ENCODE data around the gene ACSS2. TPM values are rescaled to one million over a fixed set of nuclear protein-coding genes. Genes with fewer than 3 reads are reported as not detected.

Gene ACSS2
- total and polyA plus RNA-seq, 10 of the 15 experiments (the other 5 are each of a cell fraction or from before 2014, with no cell fraction given) = 2.8 to 37.2 (median 24.2) TPM

Other genes starting within 250 kb of the ACSS2 start
- gene PIGU, start 199.5 kb upstream of the ACSS2 start, total RNA-seq (2014; rRNA removed) = 19.8 and 21.0 TPM in 2 replicates
- gene PIGU, start 199.5 kb upstream of the ACSS2 start, total RNA-seq (2014; rRNA removed; fragmentation: Illumina TruSeq; extraction: Trizol) = 24.6 and 26.2 TPM in 2 replicates
- 19.7 and 22.0 TPM in 2 replicates for gene PIGU, start 199.5 kb upstream of the ACSS2 start, total RNA-seq (2021)
- gene PIGU, start 199.5 kb upstream of the ACSS2 start, polyA plus RNA-seq (2011; rRNA removed) = 88.2 and 103 TPM in 2 replicates
- 44.4 and 78.5 TPM in 2 replicates for gene PIGU, start 199.5 kb upstream of the ACSS2 start, polyA plus RNA-seq (2014; fragmentation: Illumina TruSeq; extraction: Trizol)
- gene PIGU, start 199.5 kb upstream of the ACSS2 start, polyA plus RNA-seq (2014; fragmentation: Nextera tagmentation; extraction: Ambion mirVana) = 1 to 10 TPM; 4.1 to 6.3 TPM
- 19.4 and 25.4 TPM in 2 replicates for gene PIGU, start 199.5 kb upstream of the ACSS2 start, polyA plus RNA-seq (2014; rRNA removed)
- 10 to 100 TPM; 31.1 to 34.3 TPM for gene PIGU, start 199.5 kb upstream of the ACSS2 start, polyA plus RNA-seq (2016; fragmentation: Nextera tagmentation; extraction: Ambion mirVana)
- gene TP53INP2, start 172.3 kb upstream of the ACSS2 start, total RNA-seq (2014; rRNA removed) = 3.4 and 3.7 TPM in 2 replicates
- gene TP53INP2, start 172.3 kb upstream of the ACSS2 start, total RNA-seq (2014; rRNA removed; fragmentation: Illumina TruSeq; extraction: Trizol) = 3.1 and 3.2 TPM in 2 replicates
- gene TP53INP2, start 172.3 kb upstream of the ACSS2 start, total RNA-seq (2021) = 13.0 and 13.5 TPM in 2 replicates
- gene TP53INP2, start 172.3 kb upstream of the ACSS2 start, polyA plus RNA-seq (2011; rRNA removed) = 4.1 and 5.8 TPM in 2 replicates
- 16.0 and 18.5 TPM in 2 replicates for gene TP53INP2, start 172.3 kb upstream of the ACSS2 start, polyA plus RNA-seq (2014; fragmentation: Illumina TruSeq; extraction: Trizol)
- 1 to 10 TPM; 2.8 to 3.7 TPM for gene TP53INP2, start 172.3 kb upstream of the ACSS2 start, polyA plus RNA-seq (2014; fragmentation: Nextera tagmentation; extraction: Ambion mirVana)
- gene TP53INP2, start 172.3 kb upstream of the ACSS2 start, polyA plus RNA-seq (2014; rRNA removed) = 8.5 and 10.1 TPM in 2 replicates
- 1 to 10 TPM; 2.8 to 4.2 TPM for gene TP53INP2, start 172.3 kb upstream of the ACSS2 start, polyA plus RNA-seq (2016; fragmentation: Nextera tagmentation; extraction: Ambion mirVana)
- 6.1 TPM in 2 replicates for gene NCOA6, start 51.0 kb upstream of the ACSS2 start, total RNA-seq (2014; rRNA removed)
- 5.9 and 6.6 TPM in 2 replicates for gene NCOA6, start 51.0 kb upstream of the ACSS2 start, total RNA-seq (2014; rRNA removed; fragmentation: Illumina TruSeq; extraction: Trizol)
- gene NCOA6, start 51.0 kb upstream of the ACSS2 start, total RNA-seq (2021) = 18.6 and 18.7 TPM in 2 replicates
- 9.0 and 11.4 TPM in 2 replicates for gene NCOA6, start 51.0 kb upstream of the ACSS2 start, polyA plus RNA-seq (2011; rRNA removed)
- 20.6 and 24.8 TPM in 2 replicates for gene NCOA6, start 51.0 kb upstream of the ACSS2 start, polyA plus RNA-seq (2014; fragmentation: Illumina TruSeq; extraction: Trizol)
- 10 to 100 TPM in 1 of 2 experiments, 1 to 10 TPM in 1; 8.1 to 14.3 TPM for gene NCOA6, start 51.0 kb upstream of the ACSS2 start, polyA plus RNA-seq (2014; fragmentation: Nextera tagmentation; extraction: Ambion mirVana)
- 11.6 and 14.3 TPM in 2 replicates for gene NCOA6, start 51.0 kb upstream of the ACSS2 start, polyA plus RNA-seq (2014; rRNA removed)
- 10 to 100 TPM; 13.6 to 14.1 TPM for gene NCOA6, start 51.0 kb upstream of the ACSS2 start, polyA plus RNA-seq (2016; fragmentation: Nextera tagmentation; extraction: Ambion mirVana)
- gene GGT7, start 3.8 kb upstream of the ACSS2 start, total RNA-seq (2014; rRNA removed) = 4.5 and 6.7 TPM in 2 replicates
- 2.2 and 2.5 TPM in 2 replicates for gene GGT7, start 3.8 kb upstream of the ACSS2 start, total RNA-seq (2014; rRNA removed; fragmentation: Illumina TruSeq; extraction: Trizol)
- gene GGT7, start 3.8 kb upstream of the ACSS2 start, total RNA-seq (2021) = 12.0 and 14.1 TPM in 2 replicates
- gene GGT7, start 3.8 kb upstream of the ACSS2 start, polyA plus RNA-seq (2011; rRNA removed) = 0.10 and 0.53 TPM in 2 replicates
- gene GGT7, start 3.8 kb upstream of the ACSS2 start, polyA plus RNA-seq (2014; fragmentation: Illumina TruSeq; extraction: Trizol) = 1.9 and 5.6 TPM in 2 replicates
- under 1 TPM; 0.02 to 0.18 TPM for gene GGT7, start 3.8 kb upstream of the ACSS2 start, polyA plus RNA-seq (2014; fragmentation: Nextera tagmentation; extraction: Ambion mirVana)
- 14.7 and 16.7 TPM in 2 replicates for gene GGT7, start 3.8 kb upstream of the ACSS2 start, polyA plus RNA-seq (2014; rRNA removed)
- gene GGT7, start 3.8 kb upstream of the ACSS2 start, polyA plus RNA-seq (2016; fragmentation: Nextera tagmentation; extraction: Ambion mirVana) = 1 to 10 TPM; 5.0 to 7.5 TPM
- gene GSS, start 79.2 kb downstream of the ACSS2 start, total RNA-seq (2014; rRNA removed) = 76.8 and 89.5 TPM in 2 replicates
- gene GSS, start 79.2 kb downstream of the ACSS2 start, total RNA-seq (2014; rRNA removed; fragmentation: Illumina TruSeq; extraction: Trizol) = 56.6 and 57.3 TPM in 2 replicates
- gene GSS, start 79.2 kb downstream of the ACSS2 start, total RNA-seq (2021) = 62.7 and 66.3 TPM in 2 replicates
- gene GSS, start 79.2 kb downstream of the ACSS2 start, polyA plus RNA-seq (2011; rRNA removed) = 45.7 and 65.8 TPM in 2 replicates
- 49.8 and 69.0 TPM in 2 replicates for gene GSS, start 79.2 kb downstream of the ACSS2 start, polyA plus RNA-seq (2014; fragmentation: Illumina TruSeq; extraction: Trizol)
- gene GSS, start 79.2 kb downstream of the ACSS2 start, polyA plus RNA-seq (2014; fragmentation: Nextera tagmentation; extraction: Ambion mirVana) = 10 to 100 TPM; 12.7 to 39.5 TPM
- 78.8 and 79.5 TPM in 2 replicates for gene GSS, start 79.2 kb downstream of the ACSS2 start, polyA plus RNA-seq (2014; rRNA removed)
- gene GSS, start 79.2 kb downstream of the ACSS2 start, polyA plus RNA-seq (2016; fragmentation: Nextera tagmentation; extraction: Ambion mirVana) = 100 to 1,000 TPM; 106 to 120 TPM
- under 0.01 TPM in 1 of 2 replicates, not detected in the other for gene MYH7B, start 79.3 kb downstream of the ACSS2 start, total RNA-seq (2014; rRNA removed)
- gene MYH7B, start 79.3 kb downstream of the ACSS2 start, total RNA-seq (2014; rRNA removed; fragmentation: Illumina TruSeq; extraction: Trizol) = 0.04 TPM in 1 of 2 replicates, not detected in the other
- gene MYH7B, start 79.3 kb downstream of the ACSS2 start, total RNA-seq (2021) = 0.13 TPM in 1 of 2 replicates, not detected in the other
- gene MYH7B, start 79.3 kb downstream of the ACSS2 start, polyA plus RNA-seq (2011; rRNA removed) = 0.09 and 0.22 TPM in 2 replicates
- gene MYH7B, start 79.3 kb downstream of the ACSS2 start, polyA plus RNA-seq (2014; fragmentation: Illumina TruSeq; extraction: Trizol) = 0.01 TPM in 1 of 2 replicates, not detected in the other
- gene MYH7B, start 79.3 kb downstream of the ACSS2 start, polyA plus RNA-seq (2014; fragmentation: Nextera tagmentation; extraction: Ambion mirVana) = not detected
- 0.20 and 0.37 TPM in 2 replicates for gene MYH7B, start 79.3 kb downstream of the ACSS2 start, polyA plus RNA-seq (2014; rRNA removed)
- gene MYH7B, start 79.3 kb downstream of the ACSS2 start, polyA plus RNA-seq (2016; fragmentation: Nextera tagmentation; extraction: Ambion mirVana) = under 1 TPM; 0.25 to 0.40 TPM
- gene TRPC4AP, start 216.2 kb downstream of the ACSS2 start, total RNA-seq (2014; rRNA removed) = 25.2 and 28.2 TPM in 2 replicates
- 22.7 and 23.6 TPM in 2 replicates for gene TRPC4AP, start 216.2 kb downstream of the ACSS2 start, total RNA-seq (2014; rRNA removed; fragmentation: Illumina TruSeq; extraction: Trizol)
- 44.8 and 45.5 TPM in 2 replicates for gene TRPC4AP, start 216.2 kb downstream of the ACSS2 start, total RNA-seq (2021)
- 39.8 and 52.2 TPM in 2 replicates for gene TRPC4AP, start 216.2 kb downstream of the ACSS2 start, polyA plus RNA-seq (2011; rRNA removed)
- gene TRPC4AP, start 216.2 kb downstream of the ACSS2 start, polyA plus RNA-seq (2014; fragmentation: Illumina TruSeq; extraction: Trizol) = 30.7 and 36.8 TPM in 2 replicates
- gene TRPC4AP, start 216.2 kb downstream of the ACSS2 start, polyA plus RNA-seq (2014; fragmentation: Nextera tagmentation; extraction: Ambion mirVana) = 1 to 10 TPM; 1.1 to 2.2 TPM
- gene TRPC4AP, start 216.2 kb downstream of the ACSS2 start, polyA plus RNA-seq (2014; rRNA removed) = 51.9 and 53.3 TPM in 2 replicates
- gene TRPC4AP, start 216.2 kb downstream of the ACSS2 start, polyA plus RNA-seq (2016; fragmentation: Nextera tagmentation; extraction: Ambion mirVana) = 10 to 100 TPM; 60.7 to 61.7 TPM

Data from GM12878 (cell line).